ENCODE measurements around the gene CFAP68. TPM values are rescaled to one million over a fixed set of nuclear protein-coding genes. Genes with fewer than 3 reads are reported as not detected.

The CFAP68 gene
- total and polyA plus RNA-seq, 9 of the 15 experiments (the other 6 are each of a cell fraction or from before 2014, with no cell fraction given): 22.8 to 72.3 (median 52.5) TPM

- TF ChIP-seq KDM5B (IDR thresholded peaks at IDR 0.05; ENCODE audit: insufficient replicate concordance, low read depth, low read length) (peak; percentile 66), NR2F6 (CRISPR knock-in tag; IDR thresholded peaks at IDR 0.05) (no peak), MXD1 (CRISPR knock-in tag; IDR thresholded peaks at IDR 0.05; ENCODE audit: borderline replicate concordance, poor library complexity, severe bottlenecking) (no peak), E2F1 (CRISPR knock-in tag; IDR thresholded peaks at IDR 0.05) (no peak; the same call in none of the 2 replicates), MXI1 (IDR thresholded peaks at IDR 0.05; ENCODE audit: low read depth, low read length) (peak; percentile 73), ZZZ3 (IDR thresholded peaks at IDR 0.05) (no peak), IRF2 (CRISPR knock-in tag; IDR thresholded peaks at IDR 0.05) (no peak), ZNF589 (CRISPR knock-in tag; IDR thresholded peaks at IDR 0.05; ENCODE audit: low read depth) (no peak), KHSRP (IDR thresholded peaks at IDR 0.05) (no peak), E2F4 (CRISPR knock-in tag; IDR thresholded peaks at IDR 0.05; ENCODE audit: low read depth) (no peak), ELF1 (tag; IDR thresholded peaks at IDR 0.05) (no peak; the same call in 1 of the 2 replicates), ZNF41 (CRISPR knock-in tag; conservative IDR thresholded peaks at IDR 0.05) (no peak), NFATC3 (IDR thresholded peaks at IDR 0.05) (no peak; the same call in 1 of the 2 replicates), ATF7 (IDR thresholded peaks at IDR 0.05) (peak; percentile 52; the same call in 1 of the 2 replicates), E4F1 (CRISPR knock-in tag; IDR thresholded peaks at IDR 0.05; ENCODE audit: borderline replicate concordance) (no peak), TSC22D4 (tag; IDR thresholded peaks at IDR 0.05) (no peak), TBL1XR1 (IDR thresholded peaks at IDR 0.05; ENCODE audit: low read length in 2 of 2) (no peak), ZNF583 (CRISPR knock-in tag; IDR thresholded peaks at IDR 0.05) (peak; percentile 41; the same call in 1 of the 2 replicates), ESRRB (CRISPR knock-in tag; IDR thresholded peaks at IDR 0.05; ENCODE audit: borderline replicate concordance) (no peak), EZH2 (IDR thresholded peaks at IDR 0.05; ENCODE audit: borderline replicate concordance, low read depth, low read length) (no peak), NFIC (IDR thresholded peaks at IDR 0.05) (peak; percentile 10; the same call in 1 of the 2 replicates), ELF4 (CRISPR knock-in tag; IDR thresholded peaks at IDR 0.05) (0 out of 2 replicates have a peak, but pooled peaks have one; percentile 34), SLC30A9 (CRISPR knock-in tag; IDR thresholded peaks at IDR 0.05) (no peak), ZBTB7A (IDR thresholded peaks at IDR 0.05; ENCODE audit: borderline replicate concordance, control insufficient read depth, low read depth, low read length) (peak; percentile 38; the same call in 1 of the 2 replicates)
These were observed 47.4 kb downstream of the CFAP68 start (continued) for GRCh38 chr11:111926505-111927391.
